Esophagus squamous epithelium (tissue), 5 donors: ENCODE results near the gene IZUMO1R. TPM values are rescaled to one million over a fixed set of nuclear protein-coding genes. Genes with fewer than 3 reads are reported as not detected.

ENCODE experiments used
- DNase-seq: peaks from one replicate; lab custom pipeline; 2025; lab: John Stamatoyannopoulos, UW
- H3K27ac ChIP-seq, 4 donors: fragments of 200-600 bp; sonication (generic); one replicate each; pipeline ENCODE4 v1.5.1; 2016 to 2019; ENCODE audit warnings: mild to moderate bottlenecking in 1 of 4
- H3K27me3 ChIP-seq, 4 donors: fragments of 200-600 bp; sonication (generic); 1 replicate in 3 of 4; 2 replicates in 1 of 4; pipeline versions ENCODE4 v1.5.1 to v1.6.0; 2017 to 2021; ENCODE audit warnings: antibody characterized with exemption in 1 of 4
- H3K36me3 ChIP-seq, 3 donors: fragments of 200-600 bp; sonication (generic); one replicate each; pipeline ENCODE4 v1.5.1; 2016 to 2019
- H3K4me1 ChIP-seq, 3 donors: fragments of 200-600 bp; sonication (generic); one replicate each; pipeline ENCODE4 v1.5.1; 2017 to 2019
- H3K4me3 ChIP-seq, 4 donors: fragments of 200-600 bp; sonication (generic); 1 replicate in 3 of 4; 2 replicates in 1 of 4; pipeline ENCODE4 v1.5.1; 2016 to 2019; ENCODE audit warnings: mild to moderate bottlenecking in 2 of 4, moderate library complexity in 1 of 4
- H3K9me3 ChIP-seq, 3 donors: fragments of 200-600 bp; sonication (generic); one replicate each; pipeline ENCODE4 v1.5.1; 2016 to 2019
- POLR2A ChIP-seq, 4 donors: fragments of 450-650 bp; IDR thresholded peaks; one replicate each; pipeline ENCODE4 v1.6.1; 2017; ENCODE audit warnings: antibody characterized with exemption in 4 of 4, mild to moderate bottlenecking in 4 of 4, moderate library complexity in 3 of 4
- WGBS, 2 donors: methylation state at CpG; one replicate each; pipeline ENCODE4 v1.1.5; 2018; 5-methylcytosine and 5-hydroxymethylcytosine counted together
- intact Hi-C: fragments of 100-400 bp; cut with DNase I; formaldehyde crosslinking; loops from one replicate; pipeline ENCODE4 v1.15.0; 2022
- total RNA-seq, 4 donors: library from RNA; depleted of rRNA; stranded (reverse); fragments of >200 nt; gene quantifications; one replicate each; pipeline ENCODE4 v1.1.0, GENCODE V29; 2016
- TF ChIP-seq, protein P1 (sequence below), 6 experiments: fragments of 450-650 bp in 4 of 6; fragments of 200-600 bp in 2 of 6; sonication (generic) in 2 of 6; IDR thresholded peaks; one replicate each; pipeline ENCODE4 v1.5.1; 2016 to 2019; ENCODE audit warnings: antibody characterized with exemption in 6 of 6, mild to moderate bottlenecking in 4 of 6, moderate library complexity in 4 of 6
- donor health status: DM: yes; HTN: yes; CAD: no.

The IZUMO1R gene
- total RNA-seq, 4 donors from 2014 or later = not detected

- intact Hi-C loops = no loop called here
Measured at GRCh38 chr11:94310191-94310875, 6.0 kb downstream of the IZUMO1R start.

GRCh38 chr11:94312339-94312738 lies 8.0 kb downstream of the IZUMO1R start:
- 46 to 62% methylated on average over 4 of the region's 4 CpGs for WGBS, 2 donors
- Histone ChIP-seq H3K27ac (no peak overlapping the region), H3K9me3 (no peaks in the 10 kb centered on the region), H3K36me3 (no peaks in the 10 kb centered on the region), H3K4me1 (no peaks in the 10 kb centered on the region), H3K27me3 (peaks cover 0 to 15% (median 0%) of the 10 kb centered on the region in 4 donors), H3K4me3 (no peak overlapping the region)
- TF ChIP-seq, protein P1, sequence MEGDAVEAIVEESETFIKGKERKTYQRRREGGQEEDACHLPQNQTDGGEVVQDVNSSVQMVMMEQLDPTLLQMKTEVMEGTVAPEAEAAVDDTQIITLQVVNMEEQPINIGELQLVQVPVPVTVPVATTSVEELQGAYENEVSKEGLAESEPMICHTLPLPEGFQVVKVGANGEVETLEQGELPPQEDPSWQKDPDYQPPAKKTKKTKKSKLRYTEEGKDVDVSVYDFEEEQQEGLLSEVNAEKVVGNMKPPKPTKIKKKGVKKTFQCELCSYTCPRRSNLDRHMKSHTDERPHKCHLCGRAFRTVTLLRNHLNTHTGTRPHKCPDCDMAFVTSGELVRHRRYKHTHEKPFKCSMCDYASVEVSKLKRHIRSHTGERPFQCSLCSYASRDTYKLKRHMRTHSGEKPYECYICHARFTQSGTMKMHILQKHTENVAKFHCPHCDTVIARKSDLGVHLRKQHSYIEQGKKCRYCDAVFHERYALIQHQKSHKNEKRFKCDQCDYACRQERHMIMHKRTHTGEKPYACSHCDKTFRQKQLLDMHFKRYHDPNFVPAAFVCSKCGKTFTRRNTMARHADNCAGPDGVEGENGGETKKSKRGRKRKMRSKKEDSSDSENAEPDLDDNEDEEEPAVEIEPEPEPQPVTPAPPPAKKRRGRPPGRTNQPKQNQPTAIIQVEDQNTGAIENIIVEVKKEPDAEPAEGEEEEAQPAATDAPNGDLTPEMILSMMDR (IDR thresholded peaks at IDR 0.05) = no peak
- TF ChIP-seq POLR2A (IDR thresholded peaks at IDR 0.05) = no peak
- DNase-seq = no peak
- intact Hi-C loops = no loop called here

More at GRCh38 chr11:94310191-94310875, 6.0 kb downstream of the IZUMO1R start:
- H3K9me3 ChIP-seq = no peaks in the 10 kb centered on the region
- no peaks in the 10 kb centered on the region for H3K4me1 ChIP-seq
- H3K4me3 ChIP-seq = no peak overlapping the region
- no peaks in the 10 kb centered on the region for H3K36me3 ChIP-seq
- peaks cover 0 to 15% (median 0%) of the 10 kb centered on the region in 4 donors for H3K27me3 ChIP-seq
- H3K27ac ChIP-seq = no peak overlapping the region
- no peak for DNase-seq
- WGBS, 2 donors = 60 to 70% methylated on average over 5 of the region's 5 CpGs
- TF ChIP-seq POLR2A (IDR thresholded peaks at IDR 0.05) = no peak
- TF ChIP-seq, protein P1 (IDR thresholded peaks at IDR 0.05) = no peak

- H3K4me3 ChIP-seq = no peak overlapping the region
- no peak for DNase-seq
- intact Hi-C loops = no loop called here
- H3K27me3 ChIP-seq = peaks cover 0 to 15% (median 0%) of the 10 kb centered on the region in 4 donors
- H3K4me1 ChIP-seq = no peaks in the 10 kb centered on the region
- 71 to 74% methylated on average over 4 of the region's 4 CpGs for WGBS, 2 donors
- no peaks in the 10 kb centered on the region for H3K9me3 ChIP-seq
- H3K27ac ChIP-seq = no peak overlapping the region
- TF ChIP-seq, protein P1 (IDR thresholded peaks at IDR 0.05) = no peak
- TF ChIP-seq POLR2A (IDR thresholded peaks at IDR 0.05) = no peak
- no peaks in the 10 kb centered on the region for H3K36me3 ChIP-seq
Measured at GRCh38 chr11:94314064-94314463, 9.7 kb downstream of the IZUMO1R start.

GRCh38 chr11:94315664-94316063 lies 11.3 kb downstream of the IZUMO1R start:
- TF ChIP-seq, protein P1 (IDR thresholded peaks at IDR 0.05) = no peak
- TF ChIP-seq POLR2A (IDR thresholded peaks at IDR 0.05) = no peak
- 29 to 34% methylated on average over 3 of the region's 3 CpGs for WGBS, 2 donors
- Histone ChIP-seq H3K27me3 (peaks cover 0 to 15% (median 0%) of the 10 kb centered on the region in 4 donors), H3K4me1 (no peaks in the 10 kb centered on the region), H3K9me3 (no peaks in the 10 kb centered on the region), H3K27ac (no peak overlapping the region), H3K36me3 (no peaks in the 10 kb centered on the region), H3K4me3 (no peak overlapping the region)
- DNase-seq = no peak
- intact Hi-C loops = no loop called here

GRCh38 chr11:94322501-94322900 lies 18.1 kb downstream of the IZUMO1R start:
- H3K27ac ChIP-seq = no peak overlapping the region
- H3K27me3 ChIP-seq = no peaks in the 10 kb centered on the region
- WGBS, 2 donors = 80 to 81% methylated on average over 3 of the region's 3 CpGs
- no peak overlapping the region for H3K4me3 ChIP-seq
- intact Hi-C loops = no loop called here
- TF ChIP-seq, protein P1 (IDR thresholded peaks at IDR 0.05) = no peak
- no peak for TF ChIP-seq POLR2A (IDR thresholded peaks at IDR 0.05)
- no peaks in the 10 kb centered on the region for H3K4me1 ChIP-seq
- no peaks in the 10 kb centered on the region for H3K9me3 ChIP-seq
- DNase-seq = no peak
- H3K36me3 ChIP-seq = no peaks in the 10 kb centered on the region
